ENCODE data around the gene PPP1R1C. TPM values are rescaled to one million over a fixed set of nuclear protein-coding genes. Genes with fewer than 3 reads are reported as not detected.

PPP1R1C gene
- total and polyA plus RNA-seq, 2 experiments from 2014 or later, result 3.5 to 18.8 TPM

GRCh38 chr2:182020286-182021070 lies 34.8 kb downstream of the PPP1R1C start (continued):
- no peak for TF ChIP-seq EZH2phosphoT487 (IDR thresholded peaks at IDR 0.05; ENCODE audit: unreplicated experiment)
- no peak for TF ChIP-seq ZNF462 (CRISPR knock-in tag; IDR thresholded peaks at IDR 0.05)

GRCh38 chr2:182023235-182023634 lies 37.6 kb downstream of the PPP1R1C start:
- Histone ChIP-seq H3K4me2 (no peak overlapping the region), H3F3A (replicated peaks; ENCODE audit: low read depth) (no peaks in the 10 kb centered on the region), H3K4me1 (ENCODE audit: insufficient read depth) (no peaks in the 10 kb centered on the region), H3K27ac (ENCODE audit: low read depth) (no peak overlapping the region), H3K36me3 (ENCODE audit: insufficient read depth) (no peaks in the 10 kb centered on the region), H2AFZ (no peak overlapping the region), H4K20me1 (replicated peaks; ENCODE audit: insufficient read depth) (no peaks in the 10 kb centered on the region), H3K79me2 (replicated peaks; ENCODE audit: insufficient read depth) (no peaks in the 10 kb centered on the region), H3K9me2 (ENCODE audit: insufficient read depth) (peaks cover 3% of the 10 kb centered on the region; the same call in 1 of the 2 replicates), H3K27me3 (ENCODE audit: insufficient read depth) (no peaks in the 10 kb centered on the region), H3K4me3 (no peak overlapping the region)
- H3K4me3 Mint-ChIP-seq, result no peak overlapping the region
- ATAC-seq, result no peak
- no peak overlapping the region for H3K27ac Mint-ChIP-seq
- H3K27me3 Mint-ChIP-seq (ENCODE audit: insufficient read depth, low read depth, poor library complexity), result no peaks in the 10 kb centered on the region
- H3K9me3 Mint-ChIP-seq, result peaks cover 10% of the 10 kb centered on the region
- peaks cover 7% of the 10 kb centered on the region; the same call in 2 of the 3 replicates for H3K36me3 Mint-ChIP-seq (ENCODE audit: low read depth)
- H3K4me1 Mint-ChIP-seq, result no peaks in the 10 kb centered on the region
- no peak for DNase-seq (ENCODE audit: low spot score)
- TF ChIP-seq REST (IDR thresholded peaks at IDR 0.05; ENCODE audit: unreplicated experiment), result no peak
- no peak for TF ChIP-seq JUNB (IDR thresholded peaks at IDR 0.05; ENCODE audit: unreplicated experiment)
- TF ChIP-seq CTCF (conservative IDR thresholded peaks at IDR 0.05; ENCODE audit: low read depth in 2 of 2), result no peak
- TF ChIP-seq CREB1 (CRISPR knock-in tag; IDR thresholded peaks at IDR 0.05; ENCODE audit: low read depth), result no peak
- no peak for TF ChIP-seq NANOG (IDR thresholded peaks at IDR 0.05; ENCODE audit: borderline replicate concordance)

All from GM23338 (cell line).